ENCODE results near the gene NSRP1.
"Not testable (repeated sequence)": the region's sequence is repeated elsewhere in the genome, so short reads cannot be mapped to it uniquely, and the experiment has no call there.

NSRP1 gene

GRCh38 chr17:30188211-30188939, 71.8 kb downstream of the NSRP1 start:
- no peak for DNase-seq

GRCh38 chr17:30191072-30191471, 74.5 kb downstream of the NSRP1 start:
- no peak for DNase-seq

- no peak for DNase-seq
Measured at GRCh38 chr17:30196504-30196903, 79.9 kb downstream of the NSRP1 start.

- no peak for DNase-seq
Measured at GRCh38 chr17:30197416-30197815, 80.8 kb downstream of the NSRP1 start.

- DNase-seq: no peak
Measured at GRCh38 chr17:30199600-30199999, 83.0 kb downstream of the NSRP1 start.

GRCh38 chr17:30200106-30200505, 83.5 kb downstream of the NSRP1 start:
- no peak for DNase-seq

GRCh38 chr17:30200656-30201055, 84.0 kb downstream of the NSRP1 start:
- not testable (repeated sequence) for DNase-seq

GRCh38 chr17:30203471-30203981, 86.9 kb downstream of the NSRP1 start:
- DNase-seq: no peak

GRCh38 chr17:30207655-30208054, 91.0 kb downstream of the NSRP1 start:
- DNase-seq: no peak

GRCh38 chr17:30208214-30208613, 91.6 kb downstream of the NSRP1 start:
- no peak for DNase-seq

- no peak for DNase-seq
Measured at GRCh38 chr17:30209930-30210329, 93.3 kb downstream of the NSRP1 start.

- DNase-seq: no peak
Measured at GRCh38 chr17:30210366-30210765, 93.8 kb downstream of the NSRP1 start.

GRCh38 chr17:30210901-30211300, 94.3 kb downstream of the NSRP1 start:
- no peak for DNase-seq

- DNase-seq: no peak
Measured at GRCh38 chr17:30211371-30211770, 94.8 kb downstream of the NSRP1 start.

GRCh38 chr17:30212750-30213149, 96.1 kb downstream of the NSRP1 start:
- DNase-seq: no peak

GRCh38 chr17:30217054-30217453, 100.4 kb downstream of the NSRP1 start:
- DNase-seq: no peak

- no peak for DNase-seq
Measured at GRCh38 chr17:30217746-30218245, 101.2 kb downstream of the NSRP1 start.

- DNase-seq: no peak
Measured at GRCh38 chr17:30218799-30219198, 102.2 kb downstream of the NSRP1 start.

- no peak for DNase-seq
Measured at GRCh38 chr17:30219315-30219714, 102.7 kb downstream of the NSRP1 start.

- DNase-seq: no peak
Measured at GRCh38 chr17:30219833-30220232, 103.2 kb downstream of the NSRP1 start.

GRCh38 chr17:30220414-30220813, 103.8 kb downstream of the NSRP1 start:
- no peak for DNase-seq

GRCh38 chr17:30221346-30221745, 104.7 kb downstream of the NSRP1 start:
- no peak for DNase-seq

- DNase-seq: no peak
Measured at GRCh38 chr17:30222251-30222650, 105.6 kb downstream of the NSRP1 start.

GRCh38 chr17:30222721-30223175, 106.1 kb downstream of the NSRP1 start:
- no peak for DNase-seq
